Type B pancreatic cell (in vitro differentiated cells): ENCODE data around the gene ALDH3A1. TPM values are rescaled to one million over a fixed set of nuclear protein-coding genes. Genes with fewer than 3 reads are reported as not detected.
A peak's percentile ranks its signal among the peaks of the same experiment; 100 is the strongest.
"Not testable (repeated sequence)": the region's sequence is repeated elsewhere in the genome, so short reads cannot be mapped to it uniquely, and the experiment has no call there.

Source experiments
- DNase-seq: peaks from one replicate; pipeline ENCODE4 v3.0.0; 2021; ENCODE audit warnings: mixed read lengths; ENCODE audit not compliant: unreplicated experiment; ENCODE audit errors: extremely low spot score
- H3K27ac Mint-ChIP-seq: 2 replicates; pipeline ENCODE4 v1.8.0; 2021; ENCODE audit warnings: mild to moderate bottlenecking, mixed read lengths
- H3K27me3 Mint-ChIP-seq: 2 replicates; pipeline ENCODE4 v1.8.0; 2021; ENCODE audit warnings: mixed read lengths
- H3K36me3 Mint-ChIP-seq: 2 replicates; pipeline ENCODE4 v1.8.0; 2021; ENCODE audit warnings: mixed read lengths
- H3K4me1 Mint-ChIP-seq: one replicate; pipeline ENCODE4 v1.8.0; 2021; ENCODE audit warnings: mixed read lengths; ENCODE audit not compliant: unreplicated experiment
- H3K4me3 Mint-ChIP-seq: 2 replicates; pipeline ENCODE4 v1.8.0; 2021; ENCODE audit warnings: mild to moderate bottlenecking, mixed read lengths
- H3K9me3 Mint-ChIP-seq: 2 replicates; pipeline ENCODE4 v1.8.0; 2021; ENCODE audit warnings: mixed read lengths
- CTCF ChIP-seq: fragments of 200-600 bp; sonication (generic); conservative IDR thresholded peaks from 2 replicates; pipeline ENCODE4 v1.5.0; 2021; ENCODE audit warnings: antibody characterized with exemption, mild to moderate bottlenecking
- total RNA-seq: library from RNA; stranded (reverse); gene quantifications from 2 replicates; pipeline ENCODE4 v1.2.1, GENCODE V29; 2021; ENCODE audit warnings: low replicate concordance

ALDH3A1 gene
- total RNA-seq, 1 donor from 2014 or later: 0.77 TPM

- no peak for TF ChIP-seq CTCF
Measured at GRCh38 chr17:19770985-19771735, 23.1 kb upstream of the ALDH3A1 start.

GRCh38 chr17:19769946-19770652 lies 22.0 kb upstream of the ALDH3A1 start:
- Mint-ChIP-seq H3K36me3 (peaks cover 3% of the 10 kb centered on the region), H3K4me3 (no peak overlapping the region), H3K4me1 (no peaks in the 10 kb centered on the region), H3K27me3 (no peaks in the 10 kb centered on the region), H3K27ac (no peak overlapping the region), H3K9me3 (no peaks in the 10 kb centered on the region)
- no peak for TF ChIP-seq CTCF
- peak; percentile 37 for DNase-seq

More at GRCh38 chr17:19770985-19771735, 23.1 kb upstream of the ALDH3A1 start:
- H3K27ac Mint-ChIP-seq: no peak overlapping the region
- H3K9me3 Mint-ChIP-seq: no peaks in the 10 kb centered on the region
- DNase-seq: no peak
- peaks cover 6% of the 10 kb centered on the region for H3K36me3 Mint-ChIP-seq
- H3K4me1 Mint-ChIP-seq: no peaks in the 10 kb centered on the region
- H3K27me3 Mint-ChIP-seq: no peaks in the 10 kb centered on the region
- H3K4me3 Mint-ChIP-seq: no peak overlapping the region

GRCh38 chr17:19768046-19768782 lies 20.1 kb upstream of the ALDH3A1 start:
- no peaks in the 10 kb centered on the region for H3K27me3 Mint-ChIP-seq
- TF ChIP-seq CTCF: no peak
- no peaks in the 10 kb centered on the region for H3K9me3 Mint-ChIP-seq
- no peak overlapping the region for H3K27ac Mint-ChIP-seq
- peak; percentile 54 for DNase-seq
- H3K4me3 Mint-ChIP-seq: no peak overlapping the region
- H3K4me1 Mint-ChIP-seq: no peaks in the 10 kb centered on the region
- H3K36me3 Mint-ChIP-seq: peaks cover under 1% of the 10 kb centered on the region

GRCh38 chr17:19766421-19767270 lies 18.5 kb upstream of the ALDH3A1 start:
- H3K27me3 Mint-ChIP-seq: no peaks in the 10 kb centered on the region
- peak; percentile 97 for TF ChIP-seq CTCF
- DNase-seq: peak; percentile 83
- no peaks in the 10 kb centered on the region for H3K9me3 Mint-ChIP-seq
- H3K4me3 Mint-ChIP-seq: no peak overlapping the region
- H3K36me3 Mint-ChIP-seq: no peaks in the 10 kb centered on the region
- no peaks in the 10 kb centered on the region for H3K4me1 Mint-ChIP-seq
- H3K27ac Mint-ChIP-seq: no peak overlapping the region

- peaks cover under 1% of the 10 kb centered on the region for H3K27me3 Mint-ChIP-seq
- no peaks in the 10 kb centered on the region for H3K36me3 Mint-ChIP-seq
- no peak overlapping the region for H3K4me3 Mint-ChIP-seq
- no peak for TF ChIP-seq CTCF
- no peak overlapping the region for H3K27ac Mint-ChIP-seq
- no peaks in the 10 kb centered on the region for H3K4me1 Mint-ChIP-seq
- H3K9me3 Mint-ChIP-seq: no peaks in the 10 kb centered on the region
- no peak for DNase-seq
Measured at GRCh38 chr17:19766016-19766415, 17.9 kb upstream of the ALDH3A1 start.

GRCh38 chr17:19763991-19764390 lies 15.9 kb upstream of the ALDH3A1 start:
- not testable (repeated sequence) for DNase-seq, H3K9me3 Mint-ChIP-seq, H3K4me3 Mint-ChIP-seq, H3K4me1 Mint-ChIP-seq, H3K27me3 Mint-ChIP-seq, H3K27ac Mint-ChIP-seq, H3K36me3 Mint-ChIP-seq
